Stimulated activated CD8-positive, alpha-beta memory T cell treated with anti-CD3 and anti-CD28 coated beads, Interleukin-15, amount 100 ng/mL, for 4 hours (primary cell): ENCODE measurements around the gene FKBP11.
"Not testable (repeated sequence)": the region's sequence is repeated elsewhere in the genome, so short reads cannot be mapped to it uniquely, and the experiment has no call there.

Experiments
- DNase-seq, 2 donors: peaks; one replicate each; pipeline ENCODE4 v3.0.0-alpha.2; 2020; ENCODE audit warnings: low read depth in 2 of 2

FKBP11 gene

GRCh38 chr12:48907245-48907644 lies 18.0 kb downstream of the FKBP11 start:
- no peak for DNase-seq

- peak; percentile 50 to 70 for DNase-seq
These were observed 21.3 kb downstream of the FKBP11 start for GRCh38 chr12:48903982-48904411.

DNA sequence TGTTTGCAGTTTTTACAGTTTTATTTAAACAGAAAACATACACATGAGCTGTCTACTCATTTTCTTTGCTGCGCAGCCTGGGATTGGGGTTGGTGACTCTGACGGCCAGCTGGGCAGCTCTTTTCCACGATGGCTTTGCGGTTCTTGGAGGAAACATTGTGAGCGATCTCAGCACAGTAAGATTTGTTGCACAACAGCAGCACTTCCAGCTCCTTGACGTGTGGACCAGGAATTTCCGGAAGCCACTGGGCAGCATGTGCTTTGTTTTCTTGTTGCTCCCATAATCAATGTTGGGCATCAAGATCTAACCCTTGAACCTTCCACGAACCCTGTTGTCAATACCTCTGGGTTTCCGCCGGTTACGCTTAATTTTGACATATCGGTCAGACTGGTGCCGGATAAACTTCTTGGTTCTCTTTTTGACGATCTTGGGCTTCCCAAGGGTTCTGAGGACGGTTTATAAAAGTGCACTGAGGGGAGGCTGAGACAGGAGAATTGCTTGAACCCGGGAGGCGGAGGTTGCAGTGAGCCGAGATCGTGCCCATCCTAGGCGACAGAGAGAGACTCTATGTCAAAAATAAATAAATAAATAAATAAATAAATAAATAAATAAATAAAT lies 21.8 kb downstream of the FKBP11 start:
- DNase-seq = no peak

- DNase-seq = no peak
These were observed 24.0 kb downstream of the FKBP11 start for GRCh38 chr12:48901278-48901677.

- DNase-seq = no peak
These were observed 25.6 kb downstream of the FKBP11 start for GRCh38 chr12:48899651-48900050.

DNA sequence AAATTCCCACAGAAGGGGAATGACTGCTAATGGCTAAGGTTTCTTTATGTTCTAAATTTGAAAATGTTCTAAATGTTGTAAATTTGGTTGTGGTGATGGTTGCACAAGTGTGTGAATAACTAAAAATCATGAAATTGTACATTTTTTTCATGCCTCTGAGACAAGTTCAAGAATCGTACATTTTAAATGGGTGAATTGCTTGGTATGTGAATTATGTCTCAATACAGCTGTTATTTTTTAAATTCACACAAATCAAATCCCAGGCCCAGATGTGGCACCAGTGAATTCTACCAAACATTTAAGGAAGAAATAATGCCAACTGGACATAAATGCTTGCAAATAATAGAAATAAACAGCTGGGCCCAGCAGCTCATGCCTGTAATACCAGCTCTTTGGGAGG lies 31.0 kb downstream of the FKBP11 start:
- no peak for DNase-seq

DNA sequence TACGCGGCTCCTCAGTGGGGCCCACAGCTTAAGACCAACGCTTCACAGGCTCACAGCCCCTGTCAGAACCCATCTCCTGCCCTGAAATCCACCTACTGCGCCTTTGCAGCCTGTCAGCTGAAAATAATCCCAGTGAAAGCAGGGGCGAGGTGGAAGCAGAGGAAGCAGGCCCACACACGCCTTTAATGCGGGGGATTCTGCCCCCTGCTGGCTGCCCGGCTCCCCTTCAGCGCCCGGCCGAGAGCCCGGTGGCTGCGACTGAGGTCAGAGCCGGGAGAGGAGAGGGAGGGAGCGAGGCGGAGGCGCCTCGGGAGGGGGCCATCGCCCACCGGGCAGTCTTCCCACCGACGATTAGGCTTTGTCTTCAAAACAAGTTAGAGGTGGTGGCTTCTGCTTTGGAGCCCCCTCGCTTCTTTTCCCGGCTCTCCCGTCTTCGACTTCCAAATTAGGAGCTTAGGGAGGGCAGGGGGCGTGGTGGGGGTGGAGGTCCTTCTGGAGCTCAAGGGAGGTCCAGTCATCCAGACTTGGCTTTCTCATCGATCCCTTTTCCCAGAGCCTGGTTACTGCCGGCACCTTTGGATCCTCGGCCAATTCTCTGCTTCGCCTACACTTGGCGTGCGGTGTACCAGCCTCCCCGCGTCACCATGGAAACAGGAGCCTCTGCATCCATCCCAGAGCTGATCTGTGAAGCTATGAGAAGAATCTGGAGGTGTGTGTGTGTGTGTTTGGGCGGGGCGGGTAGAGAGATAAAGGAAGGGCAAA lies 34.5 kb downstream of the FKBP11 start:
- DNase-seq = peak; percentile 32 to 37

GRCh38 chr12:48889679-48890078 lies 35.6 kb downstream of the FKBP11 start:
- DNase-seq = no peak

- no peak for DNase-seq
These were observed 41.8 kb downstream of the FKBP11 start for GRCh38 chr12:48883305-48884161.

DNA sequence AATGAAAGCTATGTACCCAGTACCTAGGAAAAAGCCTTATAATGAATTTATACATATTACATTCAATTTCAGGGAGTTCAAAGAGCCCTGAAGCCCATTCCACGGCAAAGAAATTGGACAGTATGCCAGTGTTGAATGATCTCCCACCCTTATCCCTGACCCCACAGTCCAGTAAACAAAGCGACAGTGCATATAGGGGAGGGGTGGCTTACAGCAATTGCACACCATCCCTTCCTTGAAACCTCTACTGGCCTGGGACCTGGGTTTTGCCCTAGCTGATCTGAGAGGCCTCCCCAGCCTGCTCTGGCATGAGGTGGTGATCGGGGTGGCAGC lies 42.4 kb downstream of the FKBP11 start:
- no peak for DNase-seq

- no peak for DNase-seq
These were observed 43.0 kb downstream of the FKBP11 start for GRCh38 chr12:48882315-48882687.

GRCh38 chr12:48881686-48882314 lies 43.5 kb downstream of the FKBP11 start:
- no peak for DNase-seq

- DNase-seq = no peak
These were observed 44.6 kb downstream of the FKBP11 start for GRCh38 chr12:48880647-48881046.

DNA sequence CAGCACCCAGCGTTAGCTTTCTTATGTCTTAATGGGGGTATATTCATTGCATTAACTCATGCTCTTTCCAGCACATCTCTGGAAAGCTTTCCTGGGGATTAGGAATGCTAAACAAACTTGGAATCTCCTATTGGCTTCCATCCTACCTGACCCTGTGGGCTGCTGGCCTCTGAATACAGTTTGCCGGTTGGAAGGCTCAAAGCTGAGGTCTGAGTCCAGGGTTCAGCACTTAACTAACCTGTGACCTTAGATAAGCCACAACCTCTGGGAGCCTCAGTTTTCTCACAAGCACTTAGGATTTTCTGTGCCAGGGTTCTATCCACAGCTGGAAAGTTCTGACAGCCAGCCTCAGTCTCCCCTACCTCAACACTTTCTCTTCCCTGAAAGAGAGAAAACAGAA lies 46.7 kb downstream of the FKBP11 start:
- DNase-seq = no peak

GRCh38 chr12:48875944-48876515 lies 49.3 kb downstream of the FKBP11 start:
- no peak for DNase-seq

DNA sequence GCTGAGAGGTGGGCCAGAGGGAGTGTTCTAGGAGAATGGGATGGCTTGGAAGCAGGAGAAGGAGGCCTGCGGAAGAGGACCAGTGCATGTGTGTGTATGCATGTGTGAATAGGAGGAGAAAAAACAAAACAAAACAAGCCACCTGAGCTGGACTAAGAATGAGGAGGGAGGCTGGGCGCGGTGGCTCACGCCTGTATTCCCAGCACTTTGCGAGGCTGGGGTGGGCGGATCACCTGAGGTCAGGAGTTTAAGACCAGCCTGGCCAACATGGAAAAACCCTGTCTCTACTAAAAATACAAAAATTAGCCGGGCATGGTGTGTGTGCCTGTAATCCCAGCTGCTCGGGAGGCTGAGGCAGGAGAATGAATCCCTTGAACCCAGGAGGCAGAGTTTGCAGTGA lies 51.8 kb downstream of the FKBP11 start:
- DNase-seq = not testable (repeated sequence)

DNA sequence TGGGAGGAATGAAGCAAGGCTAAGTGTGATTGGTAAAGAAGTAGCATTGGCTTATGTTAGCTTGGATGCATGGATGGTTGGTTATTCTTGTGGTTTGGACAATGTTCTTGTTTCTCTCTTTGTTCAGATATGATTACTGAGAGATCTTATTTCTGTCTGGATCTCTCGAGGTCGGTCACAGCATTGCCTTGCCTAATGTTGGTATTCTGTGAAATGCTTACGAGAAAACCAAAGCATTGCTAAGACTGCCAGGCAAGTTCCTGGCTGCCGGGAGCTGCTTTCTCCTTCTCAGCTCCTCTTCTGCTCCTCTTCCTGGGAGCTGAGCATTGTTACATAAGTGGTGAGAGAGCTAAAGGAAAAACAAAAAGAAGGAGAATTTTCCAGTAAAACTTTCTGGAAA lies 52.2 kb downstream of the FKBP11 start:
- no peak for DNase-seq
